GM18502 (cell line): ENCODE results near the gene UGT1A10.

Experiments
- ATAC-seq: cut with Tn5 transposase; IDR thresholded peaks from one replicate; pipeline ENCODE4 v1.9.1; 2021; ENCODE audit warnings: mild to moderate bottlenecking; ENCODE audit not compliant: unreplicated experiment, poor library complexity

Gene UGT1A10

GRCh38 chr2:233800208-233800607 lies 164.0 kb downstream of the UGT1A10 start:
- ATAC-seq, result no peak

- ATAC-seq, result no peak
Observed at GRCh38 chr2:233801357-233802131, 165.3 kb downstream of the UGT1A10 start.

DNA sequence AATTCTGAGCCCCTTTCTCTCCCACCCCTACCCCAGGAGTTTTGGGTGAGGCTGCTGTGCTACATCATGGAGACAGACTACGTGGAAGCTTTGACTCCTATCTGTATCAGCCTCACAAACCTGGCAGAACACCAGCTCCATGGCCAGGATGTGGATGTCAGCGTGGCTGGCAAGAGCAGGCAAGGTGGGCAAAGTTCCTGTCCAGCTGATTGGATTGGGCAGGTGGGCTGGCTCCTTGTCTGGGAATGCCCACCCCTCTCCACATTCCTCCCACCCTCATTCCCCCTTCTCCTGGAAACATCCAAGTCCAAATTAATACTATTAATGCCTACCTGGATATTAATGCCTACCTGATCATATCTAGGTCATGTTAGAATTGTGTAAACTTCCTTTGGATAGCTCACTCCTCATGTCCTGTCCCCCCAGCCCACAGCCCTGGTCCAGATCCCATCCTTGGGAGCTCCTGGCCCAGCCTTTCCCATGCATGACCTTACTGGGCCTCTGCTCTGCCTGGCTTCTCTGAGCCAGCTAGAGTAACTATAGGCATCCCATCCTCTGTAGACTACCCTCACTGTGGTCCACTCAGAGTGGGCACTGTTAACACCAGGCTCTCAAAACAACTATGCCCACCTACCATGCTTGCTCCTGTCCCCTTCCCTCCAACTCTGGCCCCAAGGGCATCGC lies 166.0 kb downstream of the UGT1A10 start:
- no peak for ATAC-seq

DNA sequence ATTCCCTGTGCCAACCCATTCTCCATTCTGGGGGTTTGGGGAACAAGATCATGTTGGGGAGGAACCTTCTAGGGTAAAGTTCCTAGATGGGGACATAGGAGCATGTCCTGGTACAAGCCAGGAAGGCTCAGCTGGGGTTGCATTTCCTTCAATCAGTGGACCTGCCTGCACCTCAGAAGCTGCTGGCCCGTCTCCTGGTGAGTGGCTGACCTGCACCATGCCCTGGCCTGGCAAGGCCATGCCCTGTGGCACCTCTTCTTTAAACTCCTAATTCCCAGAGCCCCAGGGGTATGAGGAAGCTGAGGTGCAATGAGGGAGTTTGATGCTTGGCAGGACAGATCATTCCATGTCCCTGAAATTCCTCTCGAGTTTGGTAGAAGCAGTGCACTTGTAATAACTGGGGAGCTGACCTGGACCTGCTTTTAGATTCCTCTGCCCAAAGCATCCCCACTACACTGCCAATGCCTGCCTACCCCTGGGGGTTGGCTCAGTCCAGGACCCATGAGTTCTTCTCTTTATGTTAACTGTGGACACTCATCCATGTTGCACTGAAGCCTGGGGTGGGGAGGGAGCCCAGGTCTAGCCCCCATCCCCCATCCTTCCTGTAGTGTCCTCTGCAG lies 167.2 kb downstream of the UGT1A10 start:
- ATAC-seq, result no peak

GRCh38 chr2:233803994-233804393 lies 167.7 kb downstream of the UGT1A10 start:
- no peak for ATAC-seq

DNA sequence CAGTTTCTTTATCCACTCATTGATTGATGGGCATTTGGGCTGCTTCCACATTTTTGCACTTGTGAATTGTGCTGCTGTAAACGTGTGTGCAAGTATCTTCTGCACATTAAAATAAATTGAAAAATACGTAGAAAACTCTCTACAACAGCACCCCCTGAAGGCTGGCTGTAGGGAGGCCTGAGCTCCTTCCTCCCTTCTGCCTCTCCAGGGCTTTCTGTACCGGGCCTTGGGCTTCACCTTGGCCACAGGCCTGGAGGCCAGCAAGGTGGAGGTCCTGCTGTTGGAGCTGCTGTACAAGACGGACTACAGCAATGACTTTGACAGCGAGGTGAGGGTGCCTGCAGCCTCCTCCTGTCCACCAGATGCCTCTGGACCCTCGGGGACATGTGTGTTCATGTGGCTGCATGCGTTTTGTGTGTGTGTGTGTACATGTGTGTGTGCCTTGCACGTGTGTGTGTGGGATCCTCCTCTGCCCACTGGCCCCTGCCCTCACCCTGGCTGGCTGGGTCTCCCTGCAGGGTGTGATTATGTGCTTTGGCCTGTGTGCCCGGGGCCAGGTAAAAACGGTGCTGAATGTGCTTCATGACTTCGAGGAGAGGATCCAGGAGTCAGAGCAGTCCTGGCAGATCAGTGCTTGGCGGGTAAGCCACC lies 171.1 kb downstream of the UGT1A10 start:
- ATAC-seq, result no peak

DNA sequence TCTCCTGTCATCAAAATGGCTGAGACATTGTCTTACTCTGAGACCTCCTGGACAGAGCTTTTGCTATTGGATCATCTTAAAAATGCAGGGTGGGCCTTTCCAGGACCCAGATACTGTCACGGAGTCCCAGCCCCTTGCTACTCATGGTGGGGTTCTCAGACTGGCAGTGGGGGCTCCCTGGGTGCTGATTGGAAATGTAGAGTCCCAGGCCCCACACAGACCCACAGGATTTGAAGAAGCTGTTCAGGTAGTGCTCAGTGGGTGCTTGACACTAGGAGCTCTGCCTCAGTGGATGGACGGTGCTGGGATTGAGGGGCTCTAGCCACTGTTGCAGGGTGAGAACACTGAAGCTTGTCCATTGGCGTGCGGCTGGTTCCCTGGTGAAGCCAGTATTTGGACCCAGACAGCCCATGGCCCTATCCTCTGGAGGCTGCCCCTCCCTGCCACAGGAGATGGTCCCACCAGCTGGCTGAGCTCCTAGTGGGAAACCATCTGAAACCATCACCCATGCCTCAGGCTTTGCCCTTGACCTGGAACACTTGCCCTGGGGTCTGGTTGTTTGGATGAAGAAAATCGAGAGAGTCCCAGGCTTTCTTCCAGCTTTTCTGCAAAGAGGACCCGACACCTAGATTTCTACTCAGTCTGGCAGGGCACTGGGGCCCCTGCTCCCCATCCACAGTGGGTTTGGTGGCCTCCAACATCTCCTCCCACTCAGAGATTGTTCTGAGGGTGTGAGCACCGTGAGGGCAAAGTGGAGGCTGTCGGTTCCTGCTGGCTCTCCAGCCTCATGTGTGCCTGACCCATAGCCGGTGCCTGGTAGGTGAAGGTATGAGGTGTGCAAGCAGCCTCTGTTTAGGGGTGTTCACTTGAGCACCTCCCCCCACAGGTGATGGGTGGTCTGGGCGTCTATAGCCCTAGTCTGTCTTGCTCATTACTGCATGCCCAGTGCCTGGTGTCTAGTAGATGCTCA lies 172.0 kb downstream of the UGT1A10 start:
- ATAC-seq, result no peak

DNA sequence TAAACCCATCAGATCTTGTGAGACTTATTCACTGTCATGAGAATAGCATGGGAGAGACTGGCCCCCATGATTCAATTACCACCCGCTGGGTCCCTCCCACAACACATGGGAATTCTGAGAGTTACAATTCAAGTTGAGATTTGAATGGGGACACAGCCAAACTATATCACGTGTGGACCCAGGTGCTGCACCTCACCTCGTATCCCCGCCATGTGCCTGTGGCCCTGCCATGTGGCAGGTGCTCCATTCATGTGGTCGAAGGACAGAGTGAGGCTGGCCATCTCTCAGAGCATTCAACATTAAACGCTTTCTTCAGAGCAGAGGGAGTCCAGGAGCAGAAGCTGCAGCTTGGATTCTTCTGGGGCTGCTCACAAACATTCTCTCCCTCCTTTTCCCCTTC lies 174.1 kb downstream of the UGT1A10 start:
- ATAC-seq, result no peak

- no peak for ATAC-seq
Observed at GRCh38 chr2:233811087-233811486, 174.8 kb downstream of the UGT1A10 start.

DNA sequence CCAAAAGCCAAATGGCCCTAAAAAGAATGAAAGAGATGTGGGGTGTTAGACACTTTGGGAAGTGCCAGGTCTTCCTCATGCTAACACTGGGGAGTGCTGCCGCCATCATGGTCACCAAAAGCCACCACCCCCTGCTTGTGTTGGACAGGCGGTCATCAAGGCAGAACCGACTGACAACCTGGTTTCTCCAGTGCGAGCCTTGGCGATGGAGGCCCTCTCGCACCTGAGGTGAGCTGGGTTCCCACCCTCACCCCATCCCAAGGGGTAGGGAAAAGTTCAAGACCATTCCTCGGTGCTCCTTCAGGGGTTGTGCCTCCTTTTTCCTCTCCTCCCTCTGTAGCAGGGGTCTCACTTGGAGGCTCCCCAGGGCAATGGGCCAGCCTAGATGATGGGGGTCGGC lies 175.5 kb downstream of the UGT1A10 start:
- no peak for ATAC-seq

- ATAC-seq, result no peak
Observed at GRCh38 chr2:233813236-233814055, 177.2 kb downstream of the UGT1A10 start.

- ATAC-seq, result no peak
Observed at GRCh38 chr2:233814056-233814835, 178.0 kb downstream of the UGT1A10 start.

- ATAC-seq, result no peak
Observed at GRCh38 chr2:233815861-233816260, 179.6 kb downstream of the UGT1A10 start.

DNA sequence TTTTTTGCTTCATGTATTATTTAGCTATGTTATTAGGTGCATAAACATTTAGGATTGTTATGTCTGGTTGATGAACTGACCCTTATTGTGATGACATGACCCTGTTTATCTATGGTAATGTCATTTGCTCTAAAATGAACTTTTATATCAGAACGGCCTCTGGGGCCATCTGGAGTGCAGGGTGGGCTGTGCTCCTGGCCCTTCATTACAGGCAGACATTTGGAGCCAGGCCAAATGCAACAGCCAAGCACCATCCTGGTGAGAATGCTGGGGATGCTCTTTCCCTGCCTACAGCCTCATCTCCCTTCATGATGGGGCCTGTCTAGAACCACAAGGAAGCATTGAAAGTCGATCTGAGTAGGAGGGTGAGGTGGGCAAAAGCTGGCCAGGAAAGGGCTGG lies 180.1 kb downstream of the UGT1A10 start:
- ATAC-seq, result no peak

DNA sequence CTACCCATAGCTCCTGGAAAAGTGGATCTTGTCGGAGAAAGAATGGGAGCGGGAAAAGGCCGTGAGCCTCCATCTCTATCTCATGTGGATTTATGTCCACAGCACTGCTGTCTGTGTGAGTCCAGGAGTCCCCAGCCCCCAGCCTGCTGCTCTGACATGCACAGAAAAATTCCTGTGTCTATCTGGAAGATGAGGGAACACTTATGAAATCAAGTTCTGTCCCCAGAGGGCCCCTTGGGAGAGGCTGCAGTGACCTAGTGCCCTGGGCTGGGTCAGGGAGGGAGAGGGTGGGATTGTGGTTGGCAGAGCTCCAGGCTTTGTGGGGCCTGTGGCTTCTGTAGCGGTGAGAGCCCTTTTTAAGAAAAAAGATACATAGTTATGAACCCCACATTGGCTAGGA lies 180.5 kb downstream of the UGT1A10 start:
- ATAC-seq, result no peak

- ATAC-seq, result no peak
Observed at GRCh38 chr2:233817361-233817911, 181.2 kb downstream of the UGT1A10 start.

GRCh38 chr2:233817995-233818638 lies 181.9 kb downstream of the UGT1A10 start:
- ATAC-seq, result no peak
